Suprapubic skin (tissue), 4 donors: ENCODE results near the gene CCDC33. TPM values are rescaled to one million over a fixed set of nuclear protein-coding genes. Genes with fewer than 3 reads are reported as not detected.

Source experiments
- DNase-seq, 2 donors: peaks; one replicate each; pipeline ENCODE4 v3.0.0-alpha.2; 2019; ENCODE audit warnings: low spot score in 2 of 2
- H3K27ac ChIP-seq: fragments of 200-600 bp; sonication (generic); one replicate; pipeline ENCODE4 v1.5.1; 2019
- H3K27me3 ChIP-seq: fragments of 200-600 bp; sonication (generic); one replicate; pipeline ENCODE4 v1.5.1; 2019
- H3K36me3 ChIP-seq: fragments of 200-600 bp; sonication (generic); one replicate; pipeline ENCODE4 v1.5.1; 2019
- H3K4me1 ChIP-seq: fragments of 200-600 bp; sonication (generic); one replicate; pipeline ENCODE4 v1.5.1; 2019
- H3K4me3 ChIP-seq: fragments of 200-600 bp; sonication (generic); one replicate; pipeline ENCODE4 v1.5.1; 2019; ENCODE audit warnings: mild to moderate bottlenecking
- H3K9me3 ChIP-seq: fragments of 200-600 bp; sonication (generic); one replicate; pipeline ENCODE4 v1.5.1; 2019
- EP300 ChIP-seq: sonication (generic); formaldehyde crosslinking; IDR thresholded peaks from one replicate; pipeline ENCODE4 v1.6.1; 2017; ENCODE audit warnings: antibody characterized with exemption
- POLR2A ChIP-seq, 2 donors: fragments of 450-650 bp; IDR thresholded peaks; one replicate each; pipeline ENCODE4 v1.6.1; 2017; ENCODE audit warnings: antibody characterized with exemption in 2 of 2, mild to moderate bottlenecking in 2 of 2, moderate library complexity in 2 of 2
- POLR2AphosphoS5 ChIP-seq, 3 donors: sonication (generic); formaldehyde crosslinking; IDR thresholded peaks; one replicate each; pipeline ENCODE4 v1.6.1; 2017; ENCODE audit warnings: antibody characterized with exemption in 3 of 3
- WGBS: methylation state at CpG from one replicate; pipeline ENCODE4 v1.1.5; 2018; 5-methylcytosine and 5-hydroxymethylcytosine counted together
- total RNA-seq, 4 donors: library from RNA; depleted of rRNA; stranded (reverse); fragments of >200 nt; gene quantifications; one replicate each; pipeline ENCODE4 v1.1.0, GENCODE V29; 2016
- TF ChIP-seq, protein P1 (sequence below), 2 donors: fragments of 200-600 bp in 1 of 2; fragments of 450-650 bp in 1 of 2; sonication (generic) in 1 of 2; IDR thresholded peaks; one replicate each; pipeline ENCODE4 v1.5.1; 2016 to 2019; ENCODE audit warnings: antibody characterized with exemption in 2 of 2, mild to moderate bottlenecking in 1 of 2, moderate library complexity in 1 of 2

The CCDC33 gene
- total RNA-seq, 4 donors from 2014 or later, result 0.60 TPM; not detected in 3

DNA sequence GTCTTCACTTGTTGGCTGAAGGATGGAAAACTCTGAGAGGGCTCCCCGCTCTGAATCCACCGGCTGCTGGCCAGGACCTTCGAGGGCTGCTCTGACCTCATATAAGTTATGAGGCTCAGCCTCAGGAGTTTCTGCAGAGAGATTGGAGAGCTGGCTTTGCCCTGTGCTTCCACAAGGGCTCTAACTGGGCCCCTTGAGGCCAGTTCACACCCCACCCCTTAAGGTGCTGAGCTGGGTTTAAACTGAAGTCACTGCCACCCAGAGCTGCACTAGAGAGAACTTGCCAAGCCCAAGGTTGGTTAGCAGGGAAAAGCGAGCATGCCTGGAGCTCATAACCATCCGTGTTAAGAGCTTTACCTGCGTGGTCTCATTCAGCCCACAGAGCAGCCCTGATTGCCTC lies 2.8 kb upstream of the CCDC33 start:
- 67% methylated on average over 6 of the region's 6 CpGs for WGBS
- TF ChIP-seq EP300 (no peak), POLR2AphosphoS5 (IDR thresholded peaks at IDR 0.05) (no peak), POLR2A (IDR thresholded peaks at IDR 0.05) (no peak)
- TF ChIP-seq, protein P1, sequence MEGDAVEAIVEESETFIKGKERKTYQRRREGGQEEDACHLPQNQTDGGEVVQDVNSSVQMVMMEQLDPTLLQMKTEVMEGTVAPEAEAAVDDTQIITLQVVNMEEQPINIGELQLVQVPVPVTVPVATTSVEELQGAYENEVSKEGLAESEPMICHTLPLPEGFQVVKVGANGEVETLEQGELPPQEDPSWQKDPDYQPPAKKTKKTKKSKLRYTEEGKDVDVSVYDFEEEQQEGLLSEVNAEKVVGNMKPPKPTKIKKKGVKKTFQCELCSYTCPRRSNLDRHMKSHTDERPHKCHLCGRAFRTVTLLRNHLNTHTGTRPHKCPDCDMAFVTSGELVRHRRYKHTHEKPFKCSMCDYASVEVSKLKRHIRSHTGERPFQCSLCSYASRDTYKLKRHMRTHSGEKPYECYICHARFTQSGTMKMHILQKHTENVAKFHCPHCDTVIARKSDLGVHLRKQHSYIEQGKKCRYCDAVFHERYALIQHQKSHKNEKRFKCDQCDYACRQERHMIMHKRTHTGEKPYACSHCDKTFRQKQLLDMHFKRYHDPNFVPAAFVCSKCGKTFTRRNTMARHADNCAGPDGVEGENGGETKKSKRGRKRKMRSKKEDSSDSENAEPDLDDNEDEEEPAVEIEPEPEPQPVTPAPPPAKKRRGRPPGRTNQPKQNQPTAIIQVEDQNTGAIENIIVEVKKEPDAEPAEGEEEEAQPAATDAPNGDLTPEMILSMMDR (IDR thresholded peaks at IDR 0.05), result no peak
- peaks cover 6% of the 10 kb centered on the region for H3K4me1 ChIP-seq

DNA sequence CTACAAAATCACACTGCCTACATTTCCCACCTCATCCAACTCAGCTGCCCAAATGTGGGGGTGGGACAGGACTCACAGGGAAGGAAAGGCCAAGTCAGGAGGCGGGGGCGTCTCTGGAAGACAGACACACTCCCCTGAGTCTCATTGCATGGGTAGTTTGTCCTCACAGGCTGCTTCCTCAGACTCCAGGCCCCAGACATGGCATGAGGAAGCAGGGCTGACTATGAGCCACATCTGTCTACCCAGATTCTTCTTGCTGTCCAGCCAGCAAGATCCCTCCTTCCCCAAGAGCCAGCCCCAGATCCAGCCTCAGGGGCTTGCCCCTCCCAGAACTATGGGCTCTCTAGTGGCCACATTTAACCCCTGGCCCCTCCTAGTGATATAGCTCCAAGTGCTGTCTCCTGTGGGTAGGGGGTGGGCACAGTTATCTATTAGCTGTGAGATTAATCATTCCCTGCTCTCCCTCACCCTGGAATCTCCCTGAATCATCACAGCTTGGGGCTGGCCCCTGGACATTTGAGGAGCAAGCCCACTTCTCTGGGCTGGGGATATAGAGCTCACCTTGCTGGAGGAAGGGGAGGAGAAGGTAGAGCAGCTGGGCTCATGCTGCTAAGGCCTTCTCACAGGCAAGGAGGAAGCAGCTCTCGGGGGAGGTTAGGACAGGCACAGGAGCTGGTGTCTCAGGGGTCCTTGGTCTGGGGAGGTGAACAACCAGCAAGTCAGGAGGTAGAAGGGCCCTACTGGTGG lies 2.1 kb upstream of the CCDC33 start:
- Histone ChIP-seq H3K4me1 (no peaks in the 10 kb centered on the region), H3K27ac (no peak overlapping the region), H3K4me3 (no peak overlapping the region), H3K9me3 (no peaks in the 10 kb centered on the region), H3K27me3 (peaks cover 13% of the 10 kb centered on the region), H3K36me3 (no peaks in the 10 kb centered on the region)
- TF ChIP-seq POLR2A (IDR thresholded peaks at IDR 0.05), result no peak
- TF ChIP-seq, protein P1 (IDR thresholded peaks at IDR 0.05), result no peak
- no peak for TF ChIP-seq EP300
- no peak for TF ChIP-seq POLR2AphosphoS5 (IDR thresholded peaks at IDR 0.05)
- no peak for DNase-seq
- 86% methylated on average over 3 of the region's 3 CpGs for WGBS

More for the DNA sequence above, 2.8 kb upstream of the CCDC33 start:
- H3K9me3 ChIP-seq, result no peaks in the 10 kb centered on the region
- peaks cover 20% of the 10 kb centered on the region for H3K27me3 ChIP-seq
- H3K27ac ChIP-seq, result no peak overlapping the region
- no peaks in the 10 kb centered on the region for H3K36me3 ChIP-seq
- H3K4me3 ChIP-seq, result no peak overlapping the region
- no peak for DNase-seq

DNA sequence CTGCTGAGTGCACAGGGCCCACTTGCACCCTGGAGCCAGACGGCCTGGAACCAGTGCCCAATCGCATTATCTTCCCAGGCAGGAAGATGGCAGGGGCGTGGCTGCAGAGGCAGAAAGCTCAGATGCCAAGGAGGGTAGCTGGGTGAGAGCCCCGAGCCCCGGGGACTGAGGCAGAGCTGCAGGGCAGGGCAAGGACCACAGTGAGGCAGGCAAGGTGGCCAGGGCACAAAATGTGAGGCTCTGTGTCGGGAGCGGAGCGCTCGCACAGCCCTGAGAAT lies 1.6 kb upstream of the CCDC33 start:
- Histone ChIP-seq H3K4me1 (no peaks in the 10 kb centered on the region), H3K9me3 (no peaks in the 10 kb centered on the region), H3K27ac (no peak overlapping the region), H3K36me3 (no peaks in the 10 kb centered on the region), H3K4me3 (no peak overlapping the region), H3K27me3 (peaks cover 8% of the 10 kb centered on the region)
- no peak for DNase-seq
- WGBS, result 90% methylated on average over 2 of the region's 9 CpGs
- TF ChIP-seq POLR2A (IDR thresholded peaks at IDR 0.05), result no peak
- no peak for TF ChIP-seq EP300
- TF ChIP-seq, protein P1 (IDR thresholded peaks at IDR 0.05), result no peak
- TF ChIP-seq POLR2AphosphoS5 (IDR thresholded peaks at IDR 0.05), result no peak

DNA sequence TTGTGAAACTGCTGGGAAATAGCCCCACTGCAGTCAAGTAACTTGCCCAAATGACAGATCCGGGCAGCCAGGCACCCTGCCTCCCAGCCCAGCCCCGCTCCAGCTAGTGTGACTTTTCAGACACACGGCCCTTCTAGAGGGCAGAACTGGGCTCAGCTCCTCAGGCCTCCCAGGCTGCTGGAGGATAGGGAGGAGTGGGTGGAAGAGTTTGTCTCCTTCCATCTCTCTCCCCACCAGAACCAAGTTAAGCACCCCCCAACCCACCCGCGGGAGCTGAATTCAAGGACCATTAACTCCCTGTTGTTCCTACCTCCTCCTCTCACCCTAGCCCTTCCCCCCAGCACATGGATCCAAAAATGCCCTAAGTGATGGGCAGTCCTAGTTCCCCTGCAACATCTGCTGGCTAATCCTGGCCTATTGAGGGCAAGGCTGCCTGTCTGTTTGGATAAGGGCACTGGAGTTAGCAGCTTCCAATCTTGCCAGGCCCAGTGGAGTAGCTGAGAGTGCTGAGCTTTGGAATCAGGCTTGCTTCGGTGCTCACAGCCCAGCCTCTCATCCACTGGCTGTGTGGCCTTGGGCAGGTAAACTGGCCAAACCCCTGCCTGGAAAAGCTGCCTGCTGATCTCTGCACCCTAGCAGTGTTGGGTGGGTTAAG lies 3.1 kb downstream of the CCDC33 start:
- no peak for TF ChIP-seq POLR2AphosphoS5 (IDR thresholded peaks at IDR 0.05)
- TF ChIP-seq POLR2A (IDR thresholded peaks at IDR 0.05), result no peak
- no peak for TF ChIP-seq EP300
- TF ChIP-seq, protein P1 (IDR thresholded peaks at IDR 0.05), result no peak
- no peak overlapping the region for H3K4me3 ChIP-seq
- H3K4me1 ChIP-seq, result peaks cover 15% of the 10 kb centered on the region
- H3K27me3 ChIP-seq, result peaks cover 5% of the 10 kb centered on the region
- H3K27ac ChIP-seq, result no peak overlapping the region
- H3K9me3 ChIP-seq, result no peaks in the 10 kb centered on the region
- WGBS, result 66% methylated on average over 5 of the region's 6 CpGs
- no peaks in the 10 kb centered on the region for H3K36me3 ChIP-seq
- DNase-seq, result no peak

DNA sequence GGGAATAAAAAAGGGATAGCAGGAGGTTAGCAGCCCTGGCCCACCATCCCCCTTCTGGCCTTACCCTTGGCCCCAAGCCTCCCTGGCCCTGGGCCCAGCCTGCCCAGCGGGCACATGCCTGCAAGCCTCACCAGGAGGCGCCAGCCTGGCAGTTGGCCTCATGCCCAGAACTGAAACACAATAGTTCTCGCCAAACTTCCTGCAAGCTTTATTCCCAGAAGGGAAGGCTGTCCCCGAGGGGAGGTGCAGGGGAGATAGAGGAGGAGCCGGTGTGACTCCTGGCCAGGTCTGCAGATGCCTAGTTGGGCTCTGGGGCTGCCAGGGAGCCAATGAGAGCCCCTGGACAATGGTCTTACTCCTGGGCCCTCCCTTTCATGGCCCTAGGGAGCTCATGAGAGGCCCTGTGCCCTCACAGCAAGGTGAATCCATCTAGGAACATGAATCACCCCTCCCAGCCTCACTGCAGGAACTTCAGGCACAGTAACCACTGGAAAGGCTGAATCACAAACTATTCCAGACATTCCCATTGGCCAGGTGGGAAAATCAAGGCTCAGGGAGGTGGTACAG lies 4.0 kb downstream of the CCDC33 start:
- no peak for DNase-seq
- Histone ChIP-seq H3K4me3 (no peak overlapping the region), H3K4me1 (peaks cover 15% of the 10 kb centered on the region), H3K27me3 (peaks cover 14% of the 10 kb centered on the region), H3K36me3 (no peaks in the 10 kb centered on the region), H3K9me3 (no peaks in the 10 kb centered on the region), H3K27ac (no peak overlapping the region)
- WGBS, result 0% methylated on average over 2 of the region's 5 CpGs
- no peak for TF ChIP-seq POLR2A (IDR thresholded peaks at IDR 0.05)
- TF ChIP-seq POLR2AphosphoS5 (IDR thresholded peaks at IDR 0.05), result no peak
- no peak for TF ChIP-seq EP300
- TF ChIP-seq, protein P1 (IDR thresholded peaks at IDR 0.05), result no peak
